Activated CD4-positive, alpha-beta memory T cell treated with anti-CD3 and anti-CD28 coated beads, Interleukin-2, amount 10 ng/mL, durations not matched to agents 7 days and 5 days (primary cell): ENCODE measurements around the gene HPGD. TPM values are rescaled to one million over a fixed set of nuclear protein-coding genes. Genes with fewer than 3 reads are reported as not detected.

ENCODE experiments used
- CTCF ChIA-PET: fragments of 350-600 bp; sonication (Branson Sonifier 250); formaldehyde crosslinking; loops from one replicate; lab custom pipeline; 2021; ENCODE audit warnings: antibody characterized with exemption, inconsistent platforms; lab: Charles Lee
- POLR2A ChIA-PET: fragments of 350-600 bp; sonication (Branson Sonifier 250); formaldehyde crosslinking; loops from one replicate; lab custom pipeline; 2021; ENCODE audit warnings: antibody characterized with exemption; lab: Charles Lee
- DNase-seq: peaks from one replicate; pipeline ENCODE4 v3.0.0-alpha.2; 2020
- H3K27ac Mint-ChIP-seq: one replicate; pipeline ENCODE4 v1.8.0; 2021; ENCODE audit warnings: mild to moderate bottlenecking, mixed read lengths
- H3K27me3 Mint-ChIP-seq: one replicate; pipeline ENCODE4 v1.8.0; 2021; ENCODE audit warnings: mixed read lengths
- H3K36me3 Mint-ChIP-seq: one replicate; pipeline ENCODE4 v1.8.0; 2021; ENCODE audit warnings: low read depth, mixed read lengths
- H3K4me1 Mint-ChIP-seq: one replicate; pipeline ENCODE4 v1.8.0; 2021; ENCODE audit warnings: mixed read lengths
- H3K4me3 Mint-ChIP-seq: one replicate; pipeline ENCODE4 v1.8.0; 2021; ENCODE audit warnings: mild to moderate bottlenecking, mixed read lengths
- H3K9me3 Mint-ChIP-seq: one replicate; pipeline ENCODE4 v1.8.0; 2021; ENCODE audit warnings: mixed read lengths
- total RNA-seq, 2 experiments: library from RNA; stranded (reverse); gene quantifications; one replicate each; pipeline ENCODE4 v1.2.3, GENCODE V29; 2021

Gene HPGD
- total RNA-seq: 10 to 100 TPM; 34.1 to 36.4 TPM

DNA sequence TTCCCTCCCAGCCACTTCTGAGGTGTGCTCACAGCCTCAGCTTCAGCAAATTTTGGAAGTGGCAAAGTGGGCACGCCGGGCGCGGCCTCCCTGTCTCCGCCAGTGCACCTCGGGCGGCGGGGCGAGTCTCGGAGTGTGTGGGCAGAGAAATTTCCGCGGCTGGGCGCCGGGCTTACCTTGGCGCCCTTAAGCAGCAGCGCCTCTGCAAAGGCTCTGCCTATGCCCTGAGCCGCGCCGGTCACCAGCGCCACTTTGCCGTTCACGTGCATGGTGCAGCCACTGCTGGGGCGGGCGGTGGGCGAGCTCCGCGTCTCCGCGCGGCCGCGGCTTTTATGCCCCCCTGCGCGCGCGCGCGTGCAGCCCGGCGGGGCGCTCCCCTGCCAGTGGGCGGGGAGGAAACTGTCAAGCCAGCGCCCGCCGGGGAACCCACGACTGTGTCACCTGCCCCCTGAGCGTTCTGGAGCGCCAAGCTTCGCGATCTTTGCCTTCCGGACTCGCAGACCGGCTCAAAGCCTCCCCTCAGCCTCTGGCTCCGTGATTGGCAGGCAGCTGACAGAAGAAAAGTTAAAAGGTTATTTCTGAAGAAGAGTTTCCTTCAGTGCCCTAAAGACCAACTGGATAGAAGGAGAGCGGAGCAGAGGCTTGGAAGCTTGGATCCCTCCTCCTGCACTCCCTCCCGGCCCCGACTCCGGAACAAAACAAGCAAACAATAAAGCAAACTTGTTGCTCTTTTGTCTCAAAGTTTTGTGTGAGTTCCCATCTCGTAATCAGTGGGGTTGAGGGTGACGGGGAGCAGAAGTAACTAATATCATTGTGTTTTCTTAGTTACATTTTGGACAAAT, at the start of gene HPGD:
TSS of gene HPGD (minus strand) at position 306 of the 842 bp plus-strand sequence. CDS start at position 269, 37 bp downstream.
- CTCF ChIA-PET: interaction anchor here (1.0 kb wide), 1 partner anchor 157 kb away, joined by 3 read pairs; no protein-coding TSS in a partner anchor

DNA sequence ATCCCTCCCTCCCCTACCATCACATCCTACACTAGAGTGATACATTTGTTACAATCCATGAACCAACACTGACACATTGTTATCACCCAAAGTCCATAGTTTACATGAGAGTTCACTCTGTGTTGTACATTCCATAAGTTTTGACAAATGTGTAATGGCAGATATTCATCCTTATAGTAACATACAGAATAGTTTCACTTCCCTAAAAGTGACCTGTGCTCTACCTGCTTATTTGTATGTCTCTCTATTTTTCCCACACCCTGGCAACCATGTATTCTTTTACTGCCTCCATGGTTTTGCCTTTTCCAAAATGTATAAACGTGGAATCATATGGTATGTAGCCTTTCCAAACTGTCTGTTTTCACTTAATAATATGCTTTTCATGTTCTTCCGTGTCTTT, 42.2 kb upstream of the HPGD start:
- no peak for DNase-seq
- H3K27ac Mint-ChIP-seq: no peak overlapping the region
- no peaks in the 10 kb centered on the region for H3K4me1 Mint-ChIP-seq
- no peaks in the 10 kb centered on the region for H3K27me3 Mint-ChIP-seq
- no peaks in the 10 kb centered on the region for H3K9me3 Mint-ChIP-seq
- CTCF ChIA-PET: no interaction called here
- no peak overlapping the region for H3K4me3 Mint-ChIP-seq
- POLR2A ChIA-PET: no interaction called here
- no peaks in the 10 kb centered on the region for H3K36me3 Mint-ChIP-seq

More for the DNA sequence above, at the start of gene HPGD:
- H3K4me1 Mint-ChIP-seq: peaks cover 39% of the 10 kb centered on the region
- H3K27me3 Mint-ChIP-seq: peaks cover 42% of the 10 kb centered on the region
- DNase-seq: peak; percentile 77
- POLR2A ChIA-PET: interaction anchor here (0.6 to 1.7 kb wide), 15 partner anchors 10 to 1876 kb away, joined by 3 to 11 read pairs (median 4); partner anchors contain the start of genes FBXO8, HMGB2 and SAP30
- H3K36me3 Mint-ChIP-seq: peaks cover 8% of the 10 kb centered on the region
- no peaks in the 10 kb centered on the region for H3K9me3 Mint-ChIP-seq
- H3K27ac Mint-ChIP-seq: peak within 1 kb of the TSS; percentile 84
- H3K4me3 Mint-ChIP-seq: peak within 1 kb of the TSS; percentile 79

- Mint-ChIP-seq H3K4me1 (no peaks in the 10 kb centered on the region), H3K27me3 (no peaks in the 10 kb centered on the region), H3K27ac (no peak overlapping the region), H3K36me3 (no peaks in the 10 kb centered on the region), H3K9me3 (no peaks in the 10 kb centered on the region), H3K4me3 (no peak overlapping the region)
- CTCF ChIA-PET: no interaction called here
- POLR2A ChIA-PET: interaction anchor here (0.6 kb wide), 1 partner anchor 40 kb away, joined by 3 read pairs; no protein-coding TSS in a partner anchor
- DNase-seq: no peak
Measured at GRCh38 chr4:174563399-174563798, 41.1 kb upstream of the HPGD start.

DNA sequence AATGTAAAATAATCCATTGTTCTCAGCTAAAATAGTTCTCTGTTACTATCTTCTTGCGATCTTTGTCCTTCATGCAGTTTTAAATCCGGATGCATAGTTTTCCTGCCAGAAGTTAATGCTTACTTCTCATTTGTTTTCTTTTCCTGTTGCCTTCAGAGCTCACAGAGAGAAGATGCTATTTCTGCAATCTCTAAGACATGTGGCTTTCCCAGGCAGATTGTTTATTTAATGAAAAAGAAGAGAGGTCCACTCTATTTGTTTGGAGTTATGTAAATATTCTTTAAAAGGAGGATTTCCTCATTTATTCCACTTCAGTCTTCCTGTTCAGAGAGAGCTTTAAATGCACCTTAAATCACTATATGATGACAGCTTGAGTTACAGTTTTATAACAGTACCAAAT, 39.3 kb upstream of the HPGD start:
- ChIA-PET POLR2A (no interaction called here), CTCF (no interaction called here)
- Mint-ChIP-seq H3K27me3 (no peaks in the 10 kb centered on the region), H3K36me3 (no peaks in the 10 kb centered on the region), H3K9me3 (no peaks in the 10 kb centered on the region), H3K4me1 (no peaks in the 10 kb centered on the region), H3K4me3 (no peak overlapping the region), H3K27ac (no peak overlapping the region)
- DNase-seq: no peak

- Mint-ChIP-seq H3K27me3 (no peaks in the 10 kb centered on the region), H3K4me1 (no peaks in the 10 kb centered on the region), H3K9me3 (no peaks in the 10 kb centered on the region), H3K36me3 (no peaks in the 10 kb centered on the region), H3K4me3 (no peak overlapping the region), H3K27ac (no peak overlapping the region)
- ChIA-PET CTCF (no interaction called here), POLR2A (no interaction called here)
- no peak for DNase-seq
Measured at GRCh38 chr4:174559894-174560293, 37.6 kb upstream of the HPGD start.

GRCh38 chr4:174555789-174556630, 33.7 kb upstream of the HPGD start:
- Mint-ChIP-seq H3K27ac (no peak overlapping the region), H3K36me3 (no peaks in the 10 kb centered on the region), H3K4me3 (no peak overlapping the region), H3K27me3 (no peaks in the 10 kb centered on the region), H3K9me3 (peaks cover 2% of the 10 kb centered on the region), H3K4me1 (no peaks in the 10 kb centered on the region)
- DNase-seq: no peak
- POLR2A ChIA-PET: no interaction called here
- CTCF ChIA-PET: interaction anchor here (1.0 kb wide), 1 partner anchor 13 kb away, joined by 3 read pairs; no protein-coding TSS in a partner anchor

DNA sequence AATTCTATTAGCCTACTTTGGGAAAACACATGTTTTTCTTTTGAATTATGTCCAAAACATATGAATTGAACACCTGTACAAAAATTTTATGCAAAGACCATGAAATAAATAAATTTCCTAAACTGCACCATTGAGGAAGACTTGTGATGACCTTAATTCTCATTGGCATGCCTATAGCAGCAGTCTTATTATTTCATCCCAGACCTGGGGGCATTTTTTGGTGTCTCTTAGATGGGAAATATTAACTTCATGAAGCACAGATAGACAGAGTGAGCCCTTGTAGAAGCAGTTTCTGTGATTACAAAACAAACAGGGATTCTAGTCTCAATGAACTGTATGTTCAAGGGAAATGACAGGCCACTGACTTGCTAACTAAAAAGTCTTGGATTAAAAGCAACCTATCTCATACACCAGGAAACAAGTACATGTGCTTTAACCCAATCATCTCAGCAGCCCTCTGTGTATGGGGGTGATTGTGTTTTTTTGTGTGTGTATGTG, 32.0 kb upstream of the HPGD start:
- CTCF ChIA-PET: no interaction called here
- Mint-ChIP-seq H3K27ac (no peak overlapping the region), H3K36me3 (no peaks in the 10 kb centered on the region), H3K27me3 (no peaks in the 10 kb centered on the region), H3K9me3 (peaks cover 2% of the 10 kb centered on the region), H3K4me3 (no peak overlapping the region), H3K4me1 (no peaks in the 10 kb centered on the region)
- no peak for DNase-seq
- POLR2A ChIA-PET: no interaction called here

DNA sequence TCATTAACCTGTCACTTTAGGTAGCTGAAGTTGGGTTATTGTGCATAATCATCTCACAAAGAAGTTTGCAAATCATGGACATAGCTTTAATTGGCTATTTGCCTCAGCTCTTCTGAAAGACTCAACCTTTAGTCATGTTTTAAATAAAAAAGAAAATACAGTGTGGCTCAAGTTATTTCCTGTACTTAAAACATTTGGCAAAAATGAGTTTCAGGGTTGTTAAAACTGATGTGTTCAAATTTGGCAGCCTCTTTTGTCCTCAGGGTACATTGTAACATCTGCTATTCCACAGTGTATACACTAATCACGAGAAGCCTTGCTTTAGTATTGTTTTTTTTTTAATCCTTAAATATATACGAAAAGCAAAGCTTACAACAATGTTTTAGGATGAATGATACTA, 31.5 kb upstream of the HPGD start:
- Mint-ChIP-seq H3K27ac (no peak overlapping the region), H3K27me3 (no peaks in the 10 kb centered on the region), H3K36me3 (no peaks in the 10 kb centered on the region), H3K4me3 (no peak overlapping the region), H3K4me1 (no peaks in the 10 kb centered on the region), H3K9me3 (peaks cover 2% of the 10 kb centered on the region)
- ChIA-PET POLR2A (no interaction called here), CTCF (no interaction called here)
- no peak for DNase-seq

GRCh38 chr4:174553031-174553430, 30.7 kb upstream of the HPGD start:
- H3K36me3 Mint-ChIP-seq: no peaks in the 10 kb centered on the region
- H3K4me1 Mint-ChIP-seq: no peaks in the 10 kb centered on the region
- POLR2A ChIA-PET: no interaction called here
- H3K27ac Mint-ChIP-seq: no peak overlapping the region
- DNase-seq: no peak
- no peaks in the 10 kb centered on the region for H3K27me3 Mint-ChIP-seq
- peaks cover 2% of the 10 kb centered on the region for H3K9me3 Mint-ChIP-seq
- no peak overlapping the region for H3K4me3 Mint-ChIP-seq
- CTCF ChIA-PET: no interaction called here

DNA sequence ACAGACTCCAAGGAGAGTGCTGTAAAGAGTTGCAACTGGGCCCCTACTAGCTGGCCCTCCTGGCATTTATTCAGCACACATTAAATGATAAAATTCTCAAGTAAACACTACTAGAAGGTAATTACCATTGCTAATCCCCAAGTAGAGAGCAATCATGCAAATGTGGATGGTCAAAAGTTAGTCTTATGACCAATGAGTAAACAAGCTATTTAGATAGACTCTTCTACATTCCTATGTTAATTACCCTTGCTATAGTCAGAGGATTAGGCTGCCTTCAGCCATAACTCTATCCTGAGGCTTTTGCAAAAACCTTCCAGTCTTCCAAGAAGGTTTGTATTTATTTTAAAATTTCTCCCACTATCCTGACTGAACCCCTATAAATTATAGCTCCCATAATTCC, 28.3 kb upstream of the HPGD start:
- no peaks in the 10 kb centered on the region for H3K4me1 Mint-ChIP-seq
- H3K27me3 Mint-ChIP-seq: no peaks in the 10 kb centered on the region
- no peak overlapping the region for H3K4me3 Mint-ChIP-seq
- CTCF ChIA-PET: no interaction called here
- H3K9me3 Mint-ChIP-seq: peaks cover 8% of the 10 kb centered on the region
- DNase-seq: no peak
- no peak overlapping the region for H3K27ac Mint-ChIP-seq
- no peaks in the 10 kb centered on the region for H3K36me3 Mint-ChIP-seq
- POLR2A ChIA-PET: no interaction called here

DNA sequence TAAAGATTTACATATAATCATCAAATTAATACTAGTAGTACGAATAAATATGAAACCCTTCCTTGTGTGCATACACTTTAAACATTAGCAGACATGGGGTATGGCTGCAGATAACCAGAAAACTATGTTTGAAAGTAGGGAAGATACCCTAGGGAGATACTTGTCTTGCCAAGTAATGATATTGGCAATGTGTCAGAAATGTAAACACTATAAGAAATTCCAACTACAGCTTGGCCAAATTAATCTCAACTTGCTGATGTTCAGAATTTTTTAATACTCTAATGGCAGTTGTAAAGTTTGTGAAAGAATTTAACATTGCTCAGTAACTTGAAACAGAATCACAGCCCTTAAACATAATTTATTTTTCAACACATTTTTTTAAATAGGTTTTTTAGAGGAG, 27.4 kb upstream of the HPGD start:
- DNase-seq: no peak
- ChIA-PET CTCF (no interaction called here), POLR2A (no interaction called here)
- no peak overlapping the region for H3K4me3 Mint-ChIP-seq
- no peaks in the 10 kb centered on the region for H3K4me1 Mint-ChIP-seq
- no peak overlapping the region for H3K27ac Mint-ChIP-seq
- no peaks in the 10 kb centered on the region for H3K36me3 Mint-ChIP-seq
- no peaks in the 10 kb centered on the region for H3K27me3 Mint-ChIP-seq
- H3K9me3 Mint-ChIP-seq: peaks cover 10% of the 10 kb centered on the region

DNA sequence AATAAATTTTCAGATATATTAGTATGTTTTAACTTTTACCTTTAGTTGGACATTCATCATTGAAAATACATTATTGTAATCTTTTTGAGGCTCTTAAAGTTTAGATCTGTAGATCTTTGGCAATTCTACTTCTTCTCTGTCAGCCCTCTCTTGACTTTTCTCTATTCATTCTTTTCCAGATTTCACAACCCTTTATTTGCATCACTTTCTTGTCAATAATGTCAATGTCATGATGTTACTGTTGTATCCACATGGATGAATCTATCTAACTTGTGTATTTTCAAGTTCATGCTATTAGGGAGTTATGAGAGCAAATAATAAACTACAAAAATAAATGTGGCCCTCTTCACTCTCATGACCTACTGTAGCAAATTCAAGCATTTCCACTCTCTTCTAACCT, 23.0 kb upstream of the HPGD start:
- H3K27ac Mint-ChIP-seq: no peak overlapping the region
- no peak for DNase-seq
- ChIA-PET POLR2A (no interaction called here), CTCF (no interaction called here)
- H3K36me3 Mint-ChIP-seq: no peaks in the 10 kb centered on the region
- peaks cover 11% of the 10 kb centered on the region for H3K9me3 Mint-ChIP-seq
- H3K4me1 Mint-ChIP-seq: no peaks in the 10 kb centered on the region
- H3K4me3 Mint-ChIP-seq: no peak overlapping the region
- no peaks in the 10 kb centered on the region for H3K27me3 Mint-ChIP-seq

DNA sequence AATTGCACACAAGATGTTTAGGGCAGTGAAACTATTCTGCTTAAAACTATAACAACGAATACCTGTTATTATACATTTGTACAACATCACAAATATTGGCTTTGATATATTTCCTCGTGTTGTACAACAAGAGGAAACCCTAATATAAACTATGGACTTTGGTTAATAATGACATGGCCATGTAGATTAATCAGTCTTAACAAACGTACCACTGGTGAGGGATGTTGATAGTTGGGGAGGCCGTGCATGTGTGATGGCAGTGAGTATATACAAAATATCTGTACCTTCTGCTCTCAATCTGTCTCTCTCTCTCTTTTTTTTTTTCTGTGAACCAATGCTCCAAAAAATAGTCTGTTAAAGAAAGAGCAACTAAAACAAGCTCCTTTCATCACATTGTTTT, 22.2 kb upstream of the HPGD start:
- POLR2A ChIA-PET: no interaction called here
- CTCF ChIA-PET: no interaction called here
- H3K4me1 Mint-ChIP-seq: peaks cover 3% of the 10 kb centered on the region
- no peaks in the 10 kb centered on the region for H3K27me3 Mint-ChIP-seq
- H3K36me3 Mint-ChIP-seq: no peaks in the 10 kb centered on the region
- no peak overlapping the region for H3K27ac Mint-ChIP-seq
- no peak for DNase-seq
- peaks cover 14% of the 10 kb centered on the region for H3K9me3 Mint-ChIP-seq
- no peak overlapping the region for H3K4me3 Mint-ChIP-seq
